H1 (cell line): ENCODE results near the gene FSTL4. TPM values are rescaled to one million over a fixed set of nuclear protein-coding genes. Genes with fewer than 3 reads are reported as not detected.

Experiments used
- CBX8 ChIP-seq: fragments of 300-800, 300-1000 bp; sonication (generic); IDR thresholded peaks from 2 replicates; pipeline ENCODE4 v1.7.1; 2016; ENCODE audit warnings: low read depth, low read length, borderline replicate concordance
- EGR1 ChIP-seq: IDR thresholded peaks from 2 replicates; pipeline ENCODE4 v1.6.1; 2011; ENCODE audit warnings: low read depth, low read length, borderline replicate concordance
- JUN ChIP-seq: IDR thresholded peaks from 2 replicates; pipeline ENCODE4 v1.6.1; 2011; ENCODE audit warnings: low read depth, mild to moderate bottlenecking, improper control_type of control experiment, low read length
- polyA plus RNA-seq, 7 experiments: library from polyadenylated mRNA; depleted of rRNA in 3 of 7; stranded (reverse) in 5 of 7; unstranded in 2 of 7; fragments of >200 nt in 5 of 7; fragments of 200-250 nt in 2 of 7; gene quantifications; 1 replicate in 5 of 7; 2 replicates in 1 of 7; 4 replicates in 1 of 7; pipeline versions ENCODE4 v1.2.1 to v1.2.3, GENCODE V29; 2011 to 2013; ENCODE audit warnings: missing spikeins in 2 of 7, mixed read lengths in 2 of 7
- total RNA-seq: library from RNA; stranded (reverse); fragmentation: NEBNext Ultra II Directional; extraction: Animal tissue kit (Norgen Biotek cat#: 25700); gene quantifications from 2 replicates; pipeline ENCODE4 v1.2.1, GENCODE V29; 2021

Gene FSTL4
- total and polyA plus RNA-seq, 2 of the 8 experiments (the other 6 are each of a cell fraction or from before 2014, with no cell fraction given): 3.1 to 4.1 TPM

DNA sequence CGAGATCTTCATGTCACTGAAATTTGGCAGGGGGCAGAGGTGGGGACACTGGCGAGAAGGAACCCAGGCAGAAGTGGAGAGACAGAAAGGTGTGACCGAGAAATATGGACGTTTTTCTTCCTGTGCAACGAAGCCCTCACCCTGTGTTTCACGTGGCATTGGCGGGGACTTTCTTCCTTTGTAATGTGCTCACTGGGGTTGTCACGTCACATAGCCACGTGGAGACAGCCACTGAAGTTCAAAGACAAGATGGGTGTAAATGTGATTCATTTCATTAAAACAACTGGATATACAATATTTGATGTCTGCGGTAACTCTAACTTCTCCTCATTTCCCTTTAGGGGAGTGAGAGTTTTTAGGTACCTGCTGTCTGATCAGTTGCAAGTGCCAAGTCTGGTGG is 225.7 kb downstream of the FSTL4 start (continued):
- TF ChIP-seq CBX8 (no peak), EGR1 (no peak), JUN (no peak)
